GM10266 (cell line): ENCODE results near the gene ARHGAP25.

ENCODE experiments used
- DNase-seq: peaks from one replicate; pipeline ENCODE4 v3.0.0; 2012; ENCODE audit errors: extremely low spot score
- TF ChIP-seq, protein P1 (sequence below): IDR thresholded peaks from 2 replicates; pipeline ENCODE4 v1.5.1; 2012; ENCODE audit warnings: mild to moderate bottlenecking, low read depth; ENCODE audit not compliant: control insufficient read depth, insufficient read depth; ENCODE audit errors: missing control alignments

Gene ARHGAP25

DNA sequence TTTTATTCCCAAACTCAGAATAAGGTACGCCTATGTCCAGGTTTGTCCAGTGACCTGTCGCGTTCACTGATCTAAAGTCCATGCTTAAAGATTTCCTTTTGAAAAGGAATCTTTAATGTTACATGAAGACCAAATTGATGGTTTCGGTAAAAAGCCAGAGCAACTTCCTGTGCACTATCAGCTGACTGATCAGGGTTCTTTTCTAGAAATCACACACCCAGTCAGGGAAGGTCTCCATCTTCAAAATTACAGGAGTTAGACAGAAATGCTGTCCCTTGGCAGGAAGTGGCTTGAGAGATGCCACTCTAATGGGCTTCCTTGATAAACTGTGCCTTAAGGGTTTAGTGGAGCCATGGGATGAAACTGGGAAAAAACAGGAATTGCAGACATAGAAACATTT is 14.7 kb upstream of the ARHGAP25 start:
- TF ChIP-seq, protein P1, sequence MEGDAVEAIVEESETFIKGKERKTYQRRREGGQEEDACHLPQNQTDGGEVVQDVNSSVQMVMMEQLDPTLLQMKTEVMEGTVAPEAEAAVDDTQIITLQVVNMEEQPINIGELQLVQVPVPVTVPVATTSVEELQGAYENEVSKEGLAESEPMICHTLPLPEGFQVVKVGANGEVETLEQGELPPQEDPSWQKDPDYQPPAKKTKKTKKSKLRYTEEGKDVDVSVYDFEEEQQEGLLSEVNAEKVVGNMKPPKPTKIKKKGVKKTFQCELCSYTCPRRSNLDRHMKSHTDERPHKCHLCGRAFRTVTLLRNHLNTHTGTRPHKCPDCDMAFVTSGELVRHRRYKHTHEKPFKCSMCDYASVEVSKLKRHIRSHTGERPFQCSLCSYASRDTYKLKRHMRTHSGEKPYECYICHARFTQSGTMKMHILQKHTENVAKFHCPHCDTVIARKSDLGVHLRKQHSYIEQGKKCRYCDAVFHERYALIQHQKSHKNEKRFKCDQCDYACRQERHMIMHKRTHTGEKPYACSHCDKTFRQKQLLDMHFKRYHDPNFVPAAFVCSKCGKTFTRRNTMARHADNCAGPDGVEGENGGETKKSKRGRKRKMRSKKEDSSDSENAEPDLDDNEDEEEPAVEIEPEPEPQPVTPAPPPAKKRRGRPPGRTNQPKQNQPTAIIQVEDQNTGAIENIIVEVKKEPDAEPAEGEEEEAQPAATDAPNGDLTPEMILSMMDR = no peak
- no peak for DNase-seq

DNA sequence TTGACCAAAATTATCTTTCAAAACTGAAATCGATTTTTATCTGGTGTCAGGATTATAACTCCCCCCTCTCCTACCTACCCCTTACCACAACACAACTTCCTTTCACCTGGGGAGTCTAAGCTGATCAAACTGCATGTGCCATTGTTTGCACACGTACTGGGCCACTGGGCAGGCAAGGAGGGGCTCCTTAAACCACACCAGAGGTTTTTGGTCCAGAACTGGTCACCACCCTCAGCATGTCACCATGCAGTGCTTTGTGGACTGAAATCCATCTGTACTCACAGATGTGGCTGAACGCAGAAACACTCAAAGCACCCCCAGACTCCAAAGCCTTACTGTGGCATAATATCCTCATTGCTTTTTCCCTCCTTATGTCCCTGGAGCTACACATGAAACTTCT is 13.9 kb upstream of the ARHGAP25 start:
- TF ChIP-seq, protein P1 = no peak
- DNase-seq = no peak

- TF ChIP-seq, protein P1 = no peak
- DNase-seq = no peak
These were observed 13.0 kb upstream of the ARHGAP25 start for GRCh38 chr2:68721482-68722101.

DNA sequence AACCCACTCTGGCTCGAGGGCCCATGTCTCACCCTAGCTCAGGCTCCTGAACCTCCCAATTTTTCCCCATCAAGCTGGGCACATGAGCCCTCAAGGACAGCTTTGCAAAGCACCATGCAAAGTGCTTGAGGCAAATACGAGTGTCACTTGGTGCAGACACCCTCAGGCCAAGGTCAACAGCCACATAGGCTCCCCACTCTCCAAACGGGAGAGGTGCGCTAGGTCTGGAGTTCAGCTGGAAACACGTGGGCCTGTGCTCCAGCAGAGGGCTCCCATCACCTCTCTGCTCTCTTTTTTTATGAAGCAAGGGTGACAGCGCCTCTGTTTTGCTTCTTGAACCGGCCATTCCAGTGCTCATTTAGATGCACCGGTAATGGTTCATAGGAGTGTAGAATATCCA is 11.9 kb upstream of the ARHGAP25 start:
- DNase-seq = no peak
- TF ChIP-seq, protein P1 = peak; percentile 6

GRCh38 chr2:68723181-68723580 is 11.4 kb upstream of the ARHGAP25 start:
- TF ChIP-seq, protein P1 = no peak
- no peak for DNase-seq

GRCh38 chr2:68726100-68726499 is 8.5 kb upstream of the ARHGAP25 start:
- DNase-seq = no peak
- TF ChIP-seq, protein P1 = no peak

DNA sequence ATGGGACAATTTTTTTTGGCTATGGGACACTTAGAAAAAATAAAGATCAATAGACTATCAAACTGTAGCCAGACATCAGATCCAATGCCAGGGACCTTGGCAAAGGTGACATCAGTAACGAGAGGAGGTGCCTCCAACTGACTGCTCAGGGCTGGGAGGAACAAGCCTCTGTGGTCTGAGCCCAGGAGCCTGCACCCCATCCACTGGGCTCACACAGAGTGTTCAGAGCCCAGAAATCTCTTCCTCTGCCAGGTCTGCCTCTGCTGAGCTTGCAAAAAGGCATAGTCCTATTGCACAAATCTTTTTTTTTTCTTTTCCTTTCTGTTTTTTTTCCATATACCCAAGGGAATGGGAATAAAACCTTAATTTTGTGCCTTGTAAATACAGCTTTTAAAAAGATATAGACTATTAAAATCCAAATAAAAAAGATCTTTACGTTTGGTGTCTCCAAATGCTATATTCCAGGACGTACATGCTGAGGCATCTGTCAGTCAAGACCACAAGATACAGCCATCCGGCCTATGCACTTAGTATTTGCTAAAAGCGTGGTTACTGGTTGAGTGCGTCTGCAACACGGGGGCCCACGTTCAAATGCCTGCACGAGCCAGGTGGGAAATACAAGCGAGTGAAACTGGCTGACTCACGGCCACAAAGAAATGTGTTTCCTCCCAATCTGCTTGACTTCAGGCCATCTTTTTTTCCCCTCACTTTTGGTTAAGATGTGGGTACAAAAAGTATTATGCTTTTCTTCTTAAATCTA is 7.8 kb upstream of the ARHGAP25 start:
- TF ChIP-seq, protein P1 = no peak
- DNase-seq = peak; percentile 55
